ENCODE measurements around the gene AHI1. TPM values are rescaled to one million over a fixed set of nuclear protein-coding genes. Genes with fewer than 3 reads are reported as not detected.

Gene AHI1
- total and polyA plus RNA-seq, 8 donors: 3.7 to 89.9 (median 49.5) TPM

DNA sequence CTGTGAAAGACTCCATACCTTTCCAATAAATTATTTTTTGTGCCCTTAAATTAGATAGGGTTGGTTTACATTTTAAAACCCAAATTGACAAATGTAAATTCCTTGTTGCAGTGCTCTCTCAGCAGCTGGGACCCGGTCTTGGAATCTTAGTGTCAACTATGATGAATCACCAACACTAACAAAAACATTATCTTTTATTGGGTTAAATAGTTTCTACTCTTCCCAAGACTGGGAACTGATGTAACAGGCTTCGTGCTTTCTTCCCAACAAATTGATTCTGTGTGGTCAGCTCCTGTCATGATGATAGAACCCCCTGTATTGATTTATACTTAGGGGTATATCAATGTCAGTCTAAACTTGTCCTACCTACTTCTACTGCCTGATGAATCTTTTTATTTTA, 23.2 kb upstream of the AHI1 start:
- DNase-seq: no peak
- no peak overlapping the region for H3K4me3 ChIP-seq
- H3K27me3 ChIP-seq: no peaks in the 10 kb centered on the region
- H3K27ac ChIP-seq: no peak overlapping the region
- TF ChIP-seq POLR2AphosphoS5 (IDR thresholded peaks at IDR 0.05) (no peak), POLR2A (IDR thresholded peaks at IDR 0.05) (no peak), EP300 (IDR thresholded peaks at IDR 0.05) (no peak)
- TF ChIP-seq, protein P1, sequence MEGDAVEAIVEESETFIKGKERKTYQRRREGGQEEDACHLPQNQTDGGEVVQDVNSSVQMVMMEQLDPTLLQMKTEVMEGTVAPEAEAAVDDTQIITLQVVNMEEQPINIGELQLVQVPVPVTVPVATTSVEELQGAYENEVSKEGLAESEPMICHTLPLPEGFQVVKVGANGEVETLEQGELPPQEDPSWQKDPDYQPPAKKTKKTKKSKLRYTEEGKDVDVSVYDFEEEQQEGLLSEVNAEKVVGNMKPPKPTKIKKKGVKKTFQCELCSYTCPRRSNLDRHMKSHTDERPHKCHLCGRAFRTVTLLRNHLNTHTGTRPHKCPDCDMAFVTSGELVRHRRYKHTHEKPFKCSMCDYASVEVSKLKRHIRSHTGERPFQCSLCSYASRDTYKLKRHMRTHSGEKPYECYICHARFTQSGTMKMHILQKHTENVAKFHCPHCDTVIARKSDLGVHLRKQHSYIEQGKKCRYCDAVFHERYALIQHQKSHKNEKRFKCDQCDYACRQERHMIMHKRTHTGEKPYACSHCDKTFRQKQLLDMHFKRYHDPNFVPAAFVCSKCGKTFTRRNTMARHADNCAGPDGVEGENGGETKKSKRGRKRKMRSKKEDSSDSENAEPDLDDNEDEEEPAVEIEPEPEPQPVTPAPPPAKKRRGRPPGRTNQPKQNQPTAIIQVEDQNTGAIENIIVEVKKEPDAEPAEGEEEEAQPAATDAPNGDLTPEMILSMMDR (IDR thresholded peaks at IDR 0.05): no peak
- WGBS, 5 donors: 65 to 77% (median 68%) methylated on average over 2 of the region's 2 CpGs
- intact Hi-C loops (cut with DNase I; ENCODE audit: low total_unique reads): no loop called here
- H3K9me3 ChIP-seq: peaks cover 0 to 3% (median 0%) of the 10 kb centered on the region in 4 donors
- H3K36me3 ChIP-seq: no peaks in the 10 kb centered on the region
- H3K4me1 ChIP-seq: peaks cover 0 to 8% (median 2%) of the 10 kb centered on the region in 4 donors

DNA sequence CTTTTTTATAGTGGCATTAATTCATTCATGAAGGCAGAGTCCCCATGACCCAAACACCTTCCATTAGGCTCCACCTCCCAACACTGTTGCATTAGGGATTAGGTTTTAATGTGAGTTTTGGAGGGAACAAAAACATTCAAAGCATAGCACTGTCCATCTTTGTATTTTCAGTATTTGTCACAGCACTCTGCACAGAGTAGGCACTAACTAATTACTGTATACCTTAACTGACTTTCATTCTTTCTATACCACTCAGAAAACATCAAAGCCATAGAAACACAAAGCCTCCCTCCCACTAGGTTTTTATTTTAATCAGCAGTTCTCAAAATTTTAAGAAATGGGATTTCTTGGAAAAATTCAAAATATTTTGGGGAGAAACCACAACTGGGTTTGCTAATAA, 21.8 kb upstream of the AHI1 start:
- peaks cover 0 to 8% (median 2%) of the 10 kb centered on the region in 4 donors for H3K4me1 ChIP-seq
- H3K36me3 ChIP-seq: no peaks in the 10 kb centered on the region
- no peaks in the 10 kb centered on the region for H3K27me3 ChIP-seq
- H3K4me3 ChIP-seq: no peak overlapping the region
- no peak for TF ChIP-seq POLR2A (IDR thresholded peaks at IDR 0.05)
- TF ChIP-seq, protein P1 (IDR thresholded peaks at IDR 0.05): no peak
- intact Hi-C loops (cut with DNase I; ENCODE audit: low total_unique reads): no loop called here
- H3K27ac ChIP-seq: no peak overlapping the region
- peaks cover 0 to 3% (median 0%) of the 10 kb centered on the region in 4 donors for H3K9me3 ChIP-seq
- DNase-seq: no peak

DNA sequence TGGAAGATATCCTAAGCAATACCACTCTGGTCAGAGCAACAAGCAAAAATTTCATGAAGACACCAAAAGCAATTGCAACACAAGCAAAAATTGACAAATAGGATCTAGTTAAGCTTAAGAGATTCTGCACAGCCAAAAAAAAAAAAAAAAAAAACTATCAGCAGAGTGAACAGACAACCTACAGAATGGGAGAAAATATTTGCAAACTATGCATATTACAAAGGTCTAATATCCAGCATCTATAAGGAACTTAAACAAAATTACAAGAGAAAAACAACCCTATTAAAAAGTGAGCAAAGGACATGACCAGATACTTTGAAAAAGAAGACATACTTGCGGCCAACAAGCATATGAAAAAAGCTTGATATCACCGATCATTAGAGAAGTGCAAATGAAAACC, 20.0 kb upstream of the AHI1 start:
- TF ChIP-seq, protein P1 (IDR thresholded peaks at IDR 0.05): no peak
- TF ChIP-seq POLR2AphosphoS5 (IDR thresholded peaks at IDR 0.05): no peak
- TF ChIP-seq EP300 (IDR thresholded peaks at IDR 0.05): no peak
- TF ChIP-seq POLR2A (IDR thresholded peaks at IDR 0.05): no peak
- Histone ChIP-seq H3K27ac (no peak overlapping the region), H3K9me3 (peaks cover 0 to 3% (median 0%) of the 10 kb centered on the region in 4 donors), H3K36me3 (no peaks in the 10 kb centered on the region), H3K4me3 (no peak overlapping the region), H3K4me1 (no peaks in the 10 kb centered on the region), H3K27me3 (no peaks in the 10 kb centered on the region)
- DNase-seq: no peak
- WGBS, 5 donors: 97 to 99% (median 99%) methylated on average over 2 of the region's 2 CpGs
- intact Hi-C loops (cut with DNase I; ENCODE audit: low total_unique reads): no loop called here

DNA sequence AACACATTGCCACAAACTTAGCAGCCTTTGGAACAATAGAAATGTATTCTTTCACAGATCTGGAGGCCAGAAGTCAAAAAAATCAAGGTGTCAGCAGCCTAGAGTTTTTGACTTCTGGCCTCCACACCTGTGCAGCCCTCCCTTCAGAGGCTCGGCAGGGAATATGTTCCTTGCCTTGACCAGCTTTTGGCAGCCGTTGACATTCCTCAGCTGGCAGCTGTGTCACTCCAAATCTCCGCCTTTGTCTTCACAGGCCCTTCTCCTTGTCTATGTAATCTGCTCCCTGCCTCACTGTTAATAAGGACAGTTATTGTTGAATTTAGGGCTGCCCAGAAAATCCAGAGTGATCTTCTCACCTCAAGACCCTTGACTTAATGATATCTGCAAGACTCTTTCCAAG, 17.2 kb upstream of the AHI1 start:
- no peaks in the 10 kb centered on the region for H3K36me3 ChIP-seq
- no peak overlapping the region for H3K4me3 ChIP-seq
- no peaks in the 10 kb centered on the region for H3K27me3 ChIP-seq
- DNase-seq: no peak
- H3K4me1 ChIP-seq: no peaks in the 10 kb centered on the region
- peaks cover 0 to 3% (median 0%) of the 10 kb centered on the region in 4 donors for H3K9me3 ChIP-seq
- 72 to 87% (median 75%) methylated on average over 3 of the region's 3 CpGs for WGBS, 5 donors
- intact Hi-C loops (cut with DNase I; ENCODE audit: low total_unique reads): no loop called here
- TF ChIP-seq, protein P1 (IDR thresholded peaks at IDR 0.05): no peak
- TF ChIP-seq EP300 (IDR thresholded peaks at IDR 0.05) (no peak), POLR2A (IDR thresholded peaks at IDR 0.05) (no peak), POLR2AphosphoS5 (IDR thresholded peaks at IDR 0.05) (no peak)
- no peak overlapping the region for H3K27ac ChIP-seq

Data from stomach (tissue), 9 donors.